GM10847 (cell line): ENCODE results near the gene ADSL.

Source experiments
- POLR2A ChIP-seq: IDR thresholded peaks from 2 replicates; pipeline ENCODE4 v1.6.1; 2011; ENCODE audit not compliant: insufficient read length; ENCODE audit errors: extremely low read depth

The ADSL gene

GRCh38 chr22:40342521-40342920 lies 3.8 kb upstream of the ADSL start:
- no peak for TF ChIP-seq POLR2A

GRCh38 chr22:40345271-40345670 lies 1.0 kb upstream of the ADSL start:
- no peak for TF ChIP-seq POLR2A

GRCh38 chr22:40345815-40346184 lies 500 bp upstream of the ADSL start:
- TF ChIP-seq POLR2A: no peak

- TF ChIP-seq POLR2A: no peak
Observed at GRCh38 chr22:40347300-40347699, 1.0 kb downstream of the ADSL start.

GRCh38 chr22:40348025-40348658 lies 1.8 kb downstream of the ADSL start:
- no peak for TF ChIP-seq POLR2A

- no peak for TF ChIP-seq POLR2A
Observed at GRCh38 chr22:40352763-40353162, 6.5 kb downstream of the ADSL start.

GRCh38 chr22:40361100-40361499 lies 14.8 kb downstream of the ADSL start:
- no peak for TF ChIP-seq POLR2A

- TF ChIP-seq POLR2A: no peak
Observed at GRCh38 chr22:40363059-40363458, 16.8 kb downstream of the ADSL start.

GRCh38 chr22:40364431-40364830 lies 18.1 kb downstream of the ADSL start:
- TF ChIP-seq POLR2A: no peak

GRCh38 chr22:40366068-40366467 lies 19.8 kb downstream of the ADSL start:
- TF ChIP-seq POLR2A: no peak

- no peak for TF ChIP-seq POLR2A
Observed at GRCh38 chr22:40367342-40367741, 21.0 kb downstream of the ADSL start.

- TF ChIP-seq POLR2A: no peak
Observed at GRCh38 chr22:40368016-40368415, 21.7 kb downstream of the ADSL start.

- no peak for TF ChIP-seq POLR2A
Observed at GRCh38 chr22:40368836-40369235, 22.5 kb downstream of the ADSL start.

- no peak for TF ChIP-seq POLR2A
Observed at GRCh38 chr22:40374567-40374966, 28.3 kb downstream of the ADSL start.

GRCh38 chr22:40376149-40376548 lies 29.8 kb downstream of the ADSL start:
- TF ChIP-seq POLR2A: no peak

GRCh38 chr22:40377931-40378330 lies 31.6 kb downstream of the ADSL start:
- TF ChIP-seq POLR2A: no peak

GRCh38 chr22:40381461-40381860 lies 35.2 kb downstream of the ADSL start:
- TF ChIP-seq POLR2A: no peak
